Measurements from ENCODE around the gene SPATA20. TPM values are rescaled to one million over a fixed set of nuclear protein-coding genes. Genes with fewer than 3 reads are reported as not detected.

The SPATA20 gene
- total and polyA plus RNA-seq, 2 donors (not counting 3 experiments of a cell fraction or from before 2014, with no cell fraction given): 42.3 to 51.5 TPM

DNA sequence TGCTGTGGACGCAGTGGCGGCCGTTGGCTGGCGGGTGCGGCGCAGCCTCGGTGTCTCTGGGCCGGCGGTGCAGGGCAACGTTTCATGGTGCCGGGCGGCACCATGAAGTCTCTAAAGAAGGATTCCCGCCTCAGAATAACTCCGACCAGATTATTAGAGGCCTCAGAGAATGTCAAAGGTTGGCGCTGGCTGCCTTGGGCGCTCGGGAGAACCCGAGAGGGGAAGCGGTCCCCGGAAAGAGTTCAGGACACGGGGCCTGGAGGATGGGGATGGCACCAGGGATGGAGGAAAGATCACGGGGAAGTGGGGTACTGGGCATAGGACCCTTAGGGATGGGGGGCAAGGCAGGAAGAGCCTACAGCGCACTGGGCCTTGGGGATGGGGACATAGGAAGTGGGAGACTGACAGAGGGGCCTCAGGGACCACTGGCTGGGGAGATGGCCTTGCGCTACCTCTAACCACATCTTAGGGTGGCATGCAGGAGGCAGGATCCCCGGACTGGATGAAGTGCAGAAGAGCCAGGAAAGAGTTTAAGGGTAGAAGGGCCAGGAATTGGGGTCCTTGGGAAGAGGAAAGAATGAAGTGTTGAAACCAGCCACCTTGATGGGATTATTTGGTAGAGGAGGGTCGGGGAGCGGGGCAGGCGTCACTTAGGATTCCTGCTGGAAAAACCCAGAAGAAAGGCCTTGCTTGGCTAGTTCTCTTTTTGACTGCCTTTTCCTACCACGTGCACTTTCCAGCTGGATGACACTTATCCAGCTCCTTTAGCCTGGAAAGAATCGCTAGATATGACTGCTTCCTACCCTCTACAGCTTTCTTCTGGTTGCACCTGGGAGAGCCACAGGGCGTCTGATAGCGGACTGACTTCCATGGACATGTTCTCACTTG, 38.2 kb upstream of the SPATA20 start:
- H4K20me1 ChIP-seq (replicated peaks; ENCODE audit: control insufficient read depth, extremely low read depth, insufficient read depth, low read length): no peaks in the 10 kb centered on the region
- H3K36me3 ChIP-seq (ENCODE audit: control insufficient read depth in 2 of 2, extremely low read depth in 1 of 2, insufficient read depth in 2 of 2, low read length in 2 of 2): no peaks in the 10 kb centered on the region
- peak overlapping the region; percentile 61 for H3K4me2 ChIP-seq (ENCODE audit: insufficient read depth, low read length)
- peak overlapping the region; percentile 50 for H3K9ac ChIP-seq (replicated peaks; ENCODE audit: extremely low read depth, insufficient read depth, low read length)
- intact Hi-C loops (cut with micrococcal nuclease): no loop called here
- H3K9me3 ChIP-seq (replicated peaks; ENCODE audit: control insufficient read depth, insufficient read depth, low read length): no peaks in the 10 kb centered on the region
- H3K4me3 ChIP-seq (replicated peaks in 1 of 3; ENCODE audit: insufficient read depth in 1 of 3, low read depth in 1 of 3, low read length in 3 of 3): peak overlapping the region; percentile 43 to 74 (median 64)
- ChIA-PET CTCF (interaction anchor here (1.5 to 1.6 kb wide), 2 partner anchors 8 to 31 kb away, joined by 3 to 12 read pairs; no protein-coding TSS in a partner anchor), POLR2A (no interaction called here)
- H3K27ac ChIP-seq (ENCODE audit: insufficient read depth, low read depth, low read length): peak overlapping the region; percentile 17
- TF ChIP-seq, protein P1, sequence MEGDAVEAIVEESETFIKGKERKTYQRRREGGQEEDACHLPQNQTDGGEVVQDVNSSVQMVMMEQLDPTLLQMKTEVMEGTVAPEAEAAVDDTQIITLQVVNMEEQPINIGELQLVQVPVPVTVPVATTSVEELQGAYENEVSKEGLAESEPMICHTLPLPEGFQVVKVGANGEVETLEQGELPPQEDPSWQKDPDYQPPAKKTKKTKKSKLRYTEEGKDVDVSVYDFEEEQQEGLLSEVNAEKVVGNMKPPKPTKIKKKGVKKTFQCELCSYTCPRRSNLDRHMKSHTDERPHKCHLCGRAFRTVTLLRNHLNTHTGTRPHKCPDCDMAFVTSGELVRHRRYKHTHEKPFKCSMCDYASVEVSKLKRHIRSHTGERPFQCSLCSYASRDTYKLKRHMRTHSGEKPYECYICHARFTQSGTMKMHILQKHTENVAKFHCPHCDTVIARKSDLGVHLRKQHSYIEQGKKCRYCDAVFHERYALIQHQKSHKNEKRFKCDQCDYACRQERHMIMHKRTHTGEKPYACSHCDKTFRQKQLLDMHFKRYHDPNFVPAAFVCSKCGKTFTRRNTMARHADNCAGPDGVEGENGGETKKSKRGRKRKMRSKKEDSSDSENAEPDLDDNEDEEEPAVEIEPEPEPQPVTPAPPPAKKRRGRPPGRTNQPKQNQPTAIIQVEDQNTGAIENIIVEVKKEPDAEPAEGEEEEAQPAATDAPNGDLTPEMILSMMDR (IDR thresholded peaks at IDR 0.05; ENCODE audit: extremely low read depth in 1 of 2, insufficient read depth in 1 of 2, low read depth in 1 of 2, low read length in 2 of 2): no peak
- TF ChIP-seq FOS (IDR thresholded peaks at IDR 0.05; ENCODE audit: borderline replicate concordance, insufficient read depth, low read length): no peak
- no peak for TF ChIP-seq EZH2 (IDR thresholded peaks at IDR 0.05; ENCODE audit: borderline replicate concordance, low read depth, low read length, severe bottlenecking)
- peak; percentile 54 for TF ChIP-seq POLR2A (IDR thresholded peaks at IDR 0.05; ENCODE audit: low read depth, low read length)
- TF ChIP-seq JUN (IDR thresholded peaks at IDR 0.05; ENCODE audit: borderline replicate concordance, insufficient read depth, insufficient read length, low read depth): no peak
- TF ChIP-seq POLR2AphosphoS5 (IDR thresholded peaks at IDR 0.05; ENCODE audit: insufficient read depth, low read depth, low read length): no peak
- TF ChIP-seq, protein P2, sequence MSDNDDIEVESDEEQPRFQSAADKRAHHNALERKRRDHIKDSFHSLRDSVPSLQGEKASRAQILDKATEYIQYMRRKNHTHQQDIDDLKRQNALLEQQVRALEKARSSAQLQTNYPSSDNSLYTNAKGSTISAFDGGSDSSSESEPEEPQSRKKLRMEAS (IDR thresholded peaks at IDR 0.05; ENCODE audit: insufficient read depth, insufficient read length): no peak
- no peak for TF ChIP-seq GATA2 (IDR thresholded peaks at IDR 0.05; ENCODE audit: insufficient read depth, insufficient read length, low read depth, low read length)
- no peak for TF ChIP-seq MYC (IDR thresholded peaks at IDR 0.05; ENCODE audit: low read depth, low read length)
- H3K27me3 ChIP-seq (ENCODE audit: control insufficient read depth in 2 of 2, insufficient read depth in 2 of 2, low read length in 2 of 2): peaks cover 5 to 7% of the 10 kb centered on the region in 2 experiments
- H3K79me2 ChIP-seq (ENCODE audit: control insufficient read depth, insufficient read depth, low read length): no peaks in the 10 kb centered on the region
- H3K4me1 ChIP-seq (ENCODE audit: control insufficient read depth, extremely low read depth, insufficient read depth, low read length): peaks cover 4% of the 10 kb centered on the region
- no peaks in the 10 kb centered on the region for H3K9me1 ChIP-seq (replicated peaks; ENCODE audit: control insufficient read depth, extremely low read depth, insufficient read depth, low read length)
- peak; percentile 70 for FAIRE-seq
- dilution Hi-C loops (cut with MboI; ENCODE audit: extremely low pct_ligation_motif_present, low sequenced_read_pairs): no loop called here
- DNase-seq (ENCODE audit: low read depth, low spot score): no peak
- no TSS peak for BruUV-seq (replicated peaks)
- H2AFZ ChIP-seq (ENCODE audit: low read depth, low read length): peak overlapping the region; percentile 56

All from endothelial cell of umbilical vein (primary cell).